Calu3 (cell line): ENCODE results near the gene NOL12. TPM values are rescaled to one million over a fixed set of nuclear protein-coding genes. Genes with fewer than 3 reads are reported as not detected.
A peak's percentile ranks its signal among the peaks of the same experiment; 100 is the strongest.
"Not testable (repeated sequence)": the region's sequence is repeated elsewhere in the genome, so short reads cannot be mapped to it uniquely, and the experiment has no call there.

Experiments
- BruUV-seq: library from RNA; stranded (reverse); fragments of 400-500 nt; replicated peaks from 2 replicates; lab custom pipeline; 2021; lab: Mats Ljungman, UMichigan
- CTCF ChIA-PET: fragments of 300-600 bp; sonication (Branson Sonifier 250); formaldehyde crosslinking; loops from one replicate; lab custom pipeline; 2022; ENCODE audit warnings: antibody characterized with exemption; lab: Charles Lee
- DNase-seq: peaks from one replicate; pipeline ENCODE4 v3.0.0; 2022
- H3K27ac Mint-ChIP-seq: one replicate; pipeline ENCODE4 v1.8.0; 2022; ENCODE audit warnings: mixed read lengths; ENCODE audit not compliant: unreplicated experiment
- H3K27me3 Mint-ChIP-seq: one replicate; pipeline ENCODE4 v1.8.0; 2022; ENCODE audit warnings: mixed read lengths; ENCODE audit not compliant: unreplicated experiment
- H3K36me3 Mint-ChIP-seq: one replicate; pipeline ENCODE4 v1.8.0; 2022; ENCODE audit warnings: mild to moderate bottlenecking, moderate library complexity, mixed read lengths; ENCODE audit not compliant: insufficient read depth, unreplicated experiment
- H3K4me1 Mint-ChIP-seq: one replicate; pipeline ENCODE4 v1.8.0; 2022; ENCODE audit warnings: mild to moderate bottlenecking, low read depth, mixed read lengths; ENCODE audit not compliant: unreplicated experiment
- H3K4me3 Mint-ChIP-seq: one replicate; pipeline ENCODE4 v1.8.0; 2022; ENCODE audit warnings: mild to moderate bottlenecking, low read depth, moderate library complexity, mixed read lengths; ENCODE audit not compliant: unreplicated experiment
- H3K9me3 Mint-ChIP-seq: one replicate; pipeline ENCODE4 v1.8.0; 2022; ENCODE audit warnings: low read depth, mixed read lengths; ENCODE audit not compliant: unreplicated experiment
- intact Hi-C: fragments of 100-400 bp; cut with micrococcal nuclease; formaldehyde crosslinking; loops from one replicate; pipeline ENCODE4 v1.10.0; 2022; ENCODE audit not compliant: unreplicated experiment
- total RNA-seq: library from RNA; stranded (reverse); gene quantifications from 2 replicates; pipeline ENCODE4 v1.2.3, GENCODE V29; 2022
- TF ChIP-seq, protein P1 (sequence below): fragments of 200-600 bp; IDR thresholded peaks from one replicate; pipeline ENCODE4 v1.8.0; 2022; ENCODE audit warnings: antibody characterized with exemption; ENCODE audit not compliant: unreplicated experiment

Gene NOL12
- total RNA-seq, 1 experiment from 2014 or later = 26.8 TPM

DNA sequence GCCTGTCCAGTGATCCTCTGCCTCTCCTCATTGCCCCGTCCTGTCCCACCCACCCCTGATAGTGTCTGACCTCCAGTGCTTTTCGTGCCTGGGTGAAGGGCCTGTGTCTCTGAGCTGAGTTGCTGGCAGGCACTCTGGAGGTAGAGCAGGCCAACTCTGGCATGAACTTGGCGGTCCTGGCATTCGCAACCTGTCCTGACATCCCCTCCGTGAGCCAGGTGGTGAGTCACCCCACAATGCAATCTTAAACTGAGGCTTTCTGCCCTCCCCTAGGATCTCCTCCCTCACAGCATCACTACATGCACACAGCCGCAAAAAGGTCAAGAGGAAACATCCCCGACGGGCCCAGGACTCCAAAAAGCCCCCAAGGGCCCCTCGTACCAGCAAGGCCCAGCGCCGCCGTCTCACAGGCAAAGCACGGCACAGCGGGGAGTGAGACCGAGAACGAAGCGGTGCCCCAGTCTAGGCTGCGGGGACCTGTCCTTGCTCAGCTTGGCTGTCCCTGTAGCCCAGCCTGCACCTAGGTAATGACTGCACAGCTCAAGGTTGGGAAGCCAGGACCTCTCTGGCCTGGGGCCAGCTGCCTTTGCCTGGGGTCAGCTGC is 4.9 kb downstream of the NOL12 start:
- Mint-ChIP-seq H3K36me3 (peaks cover 58% of the 10 kb centered on the region), H3K4me1 (peaks cover 37% of the 10 kb centered on the region), H3K4me3 (no peak overlapping the region), H3K27me3 (no peaks in the 10 kb centered on the region), H3K27ac (no peak overlapping the region), H3K9me3 (no peaks in the 10 kb centered on the region)
- CTCF ChIA-PET = no interaction called here
- TF ChIP-seq, protein P1, sequence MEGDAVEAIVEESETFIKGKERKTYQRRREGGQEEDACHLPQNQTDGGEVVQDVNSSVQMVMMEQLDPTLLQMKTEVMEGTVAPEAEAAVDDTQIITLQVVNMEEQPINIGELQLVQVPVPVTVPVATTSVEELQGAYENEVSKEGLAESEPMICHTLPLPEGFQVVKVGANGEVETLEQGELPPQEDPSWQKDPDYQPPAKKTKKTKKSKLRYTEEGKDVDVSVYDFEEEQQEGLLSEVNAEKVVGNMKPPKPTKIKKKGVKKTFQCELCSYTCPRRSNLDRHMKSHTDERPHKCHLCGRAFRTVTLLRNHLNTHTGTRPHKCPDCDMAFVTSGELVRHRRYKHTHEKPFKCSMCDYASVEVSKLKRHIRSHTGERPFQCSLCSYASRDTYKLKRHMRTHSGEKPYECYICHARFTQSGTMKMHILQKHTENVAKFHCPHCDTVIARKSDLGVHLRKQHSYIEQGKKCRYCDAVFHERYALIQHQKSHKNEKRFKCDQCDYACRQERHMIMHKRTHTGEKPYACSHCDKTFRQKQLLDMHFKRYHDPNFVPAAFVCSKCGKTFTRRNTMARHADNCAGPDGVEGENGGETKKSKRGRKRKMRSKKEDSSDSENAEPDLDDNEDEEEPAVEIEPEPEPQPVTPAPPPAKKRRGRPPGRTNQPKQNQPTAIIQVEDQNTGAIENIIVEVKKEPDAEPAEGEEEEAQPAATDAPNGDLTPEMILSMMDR = no peak
- intact Hi-C loops = no loop called here
- no TSS peak for BruUV-seq
- DNase-seq = no peak

DNA sequence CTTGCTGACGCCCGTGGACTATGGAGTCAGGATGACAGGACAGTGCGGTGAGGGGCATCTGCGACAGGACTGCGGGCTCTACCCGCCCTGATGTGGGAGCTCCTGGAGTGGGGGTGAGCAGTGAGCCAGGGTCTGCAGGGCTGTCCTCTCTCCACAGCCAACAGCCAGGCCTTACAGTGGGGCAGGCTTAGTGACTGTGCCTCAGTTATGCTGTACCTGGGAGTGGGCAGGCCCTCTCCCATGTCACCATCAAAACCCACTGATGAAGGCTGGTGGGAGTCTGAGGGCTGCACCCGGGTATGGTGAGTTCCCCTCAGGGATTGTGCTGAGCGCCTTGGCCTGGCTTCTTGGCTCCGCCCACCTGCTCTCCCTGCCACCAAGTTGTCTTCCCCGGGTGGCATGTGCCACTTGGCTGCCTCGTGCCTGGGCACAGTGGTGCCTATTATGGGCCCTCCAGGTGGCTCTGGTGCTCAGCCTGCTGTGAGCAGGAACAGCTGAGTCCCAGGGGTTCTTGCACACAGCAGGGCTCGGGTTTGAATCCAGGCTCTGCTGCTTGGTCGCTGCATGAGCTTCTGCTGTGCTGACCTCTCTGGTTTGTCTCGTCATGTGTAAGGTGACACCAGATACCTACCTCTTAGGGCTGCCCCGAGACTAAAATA is 6.6 kb downstream of the NOL12 start:
- H3K4me1 Mint-ChIP-seq = peaks cover 19% of the 10 kb centered on the region
- no peak for DNase-seq
- no peak overlapping the region for H3K4me3 Mint-ChIP-seq
- TF ChIP-seq, protein P1 = no peak
- intact Hi-C loops = no loop called here
- CTCF ChIA-PET = interaction anchor here (0.6 to 0.7 kb wide), 2 partner anchors 16 to 43 kb away, joined by 3 to 4 read pairs; no protein-coding TSS in a partner anchor
- no peak overlapping the region for H3K27ac Mint-ChIP-seq
- BruUV-seq = no TSS peak
- H3K36me3 Mint-ChIP-seq = peaks cover 55% of the 10 kb centered on the region
- H3K27me3 Mint-ChIP-seq = no peaks in the 10 kb centered on the region
- H3K9me3 Mint-ChIP-seq = no peaks in the 10 kb centered on the region

DNA sequence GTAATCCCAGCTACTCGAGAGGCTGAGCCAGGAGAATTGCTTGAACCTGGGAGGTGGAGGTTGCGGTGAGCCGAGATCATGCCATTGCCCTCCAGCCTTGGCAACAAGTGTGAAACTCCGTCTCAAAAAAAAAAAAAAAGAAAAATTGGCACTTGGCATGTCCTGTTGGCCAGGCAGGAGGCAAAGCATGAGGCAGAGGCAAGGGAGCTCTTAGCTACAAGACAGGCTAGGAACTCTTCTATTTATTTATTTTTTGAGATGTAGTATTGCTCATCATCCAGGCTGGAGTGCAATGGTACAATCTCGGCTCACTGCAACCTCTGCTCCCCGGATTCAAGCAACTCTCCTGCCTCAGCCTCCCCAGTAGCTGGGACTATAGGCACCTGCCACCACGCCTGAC is 8.0 kb downstream of the NOL12 start:
- peaks cover 44% of the 10 kb centered on the region for H3K36me3 Mint-ChIP-seq
- H3K4me1 Mint-ChIP-seq, BruUV-seq, H3K4me3 Mint-ChIP-seq, DNase-seq, intact Hi-C loops, H3K27ac Mint-ChIP-seq, H3K27me3 Mint-ChIP-seq, H3K9me3 Mint-ChIP-seq, CTCF ChIA-PET: not testable (repeated sequence)

DNA sequence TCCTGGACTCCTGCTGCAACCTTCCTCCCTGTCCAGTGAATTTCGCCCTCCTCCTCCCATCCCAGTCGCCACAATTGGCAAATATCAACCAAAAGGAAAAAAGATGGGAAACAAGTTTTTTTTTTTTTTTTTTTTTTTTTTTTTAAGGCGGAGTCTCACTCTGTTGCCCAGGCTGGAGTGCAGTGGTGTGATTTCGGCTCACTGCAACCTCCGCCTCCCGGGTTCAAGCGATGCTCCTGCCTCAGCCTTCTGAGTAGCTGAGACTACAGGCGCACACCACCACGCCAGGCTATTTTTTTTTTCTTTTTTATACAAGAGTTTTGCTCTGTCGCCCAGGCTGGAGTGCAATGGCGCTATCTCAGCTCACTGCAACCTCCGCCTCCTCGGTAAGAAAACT is 10.1 kb downstream of the NOL12 start:
- H3K9me3 Mint-ChIP-seq, BruUV-seq, H3K27ac Mint-ChIP-seq, H3K27me3 Mint-ChIP-seq, H3K4me1 Mint-ChIP-seq, DNase-seq: not testable (repeated sequence)
- intact Hi-C loops = loop anchor here (5.0 kb wide), 1 partner anchor 36 kb away; no protein-coding TSS in a partner anchor
- peak overlapping the region; percentile 9 for H3K4me3 Mint-ChIP-seq
- H3K36me3 Mint-ChIP-seq = peaks cover 24% of the 10 kb centered on the region
- CTCF ChIA-PET = interaction anchor here (0.7 to 1.2 kb wide), 3 partner anchors 10 to 57 kb away, joined by 3 read pairs; partner anchors contain the start of genes NOL12 and SH3BP1

DNA sequence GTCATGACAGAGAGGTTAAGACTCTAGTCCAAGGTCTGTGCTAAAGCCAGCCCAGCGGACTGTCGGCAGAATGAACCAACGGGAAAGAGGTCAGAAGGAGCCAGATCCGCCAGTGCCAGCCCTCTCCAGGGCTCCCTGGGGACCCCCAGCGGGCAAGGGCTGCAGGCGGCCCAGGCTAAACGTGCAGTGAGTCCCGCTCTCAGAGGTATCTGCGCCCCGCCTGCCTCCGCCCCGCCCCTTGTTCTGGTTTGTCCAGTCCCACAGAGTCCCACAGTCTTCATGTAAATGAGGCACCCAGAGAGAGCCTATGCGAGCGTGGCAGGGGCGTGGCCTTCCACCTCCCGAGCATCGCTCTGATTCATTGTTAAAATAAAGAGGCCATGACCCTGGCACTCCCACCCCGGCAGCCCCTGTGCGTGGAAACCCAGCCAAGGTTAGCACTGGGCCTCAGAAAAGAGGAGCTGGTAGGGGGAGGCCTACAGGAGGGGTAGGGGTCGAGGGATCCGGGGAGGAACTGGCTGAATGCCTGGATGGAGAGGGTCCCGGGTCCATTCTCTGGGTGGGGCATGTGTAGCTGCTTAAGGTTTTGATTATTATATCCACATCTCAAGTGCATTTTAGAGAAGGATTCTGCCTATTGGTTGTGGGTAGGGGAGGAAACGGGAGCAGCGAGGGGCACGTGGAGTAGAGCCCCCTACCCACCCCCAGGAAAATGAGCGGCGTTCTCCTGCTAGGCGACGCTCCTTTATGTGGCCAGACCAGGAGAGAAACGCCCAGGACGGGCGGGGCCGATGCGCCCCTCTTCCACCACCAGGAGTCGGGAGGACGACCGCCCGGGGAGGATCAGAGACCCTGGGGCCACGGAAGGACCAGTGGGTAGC is 10.8 kb downstream of the NOL12 start, which contains the start of gene TRIOBP:
TSS of gene TRIOBP (plus strand) at position 392 of the 881 bp plus-strand sequence. CDS start 4,318 bp downstream, outside the sequence.
- H3K4me1 Mint-ChIP-seq = no peaks in the 10 kb centered on the region
- intact Hi-C loops = loop anchor here (5.0 kb wide), 1 partner anchor 35 kb away; no protein-coding TSS in a partner anchor
- H3K27ac Mint-ChIP-seq = peak within 1 kb of the TSS; percentile 33
- DNase-seq = peak; percentile 88
- BruUV-seq = no TSS peak
- TF ChIP-seq, protein P1 = peak; percentile 47
- H3K36me3 Mint-ChIP-seq = peaks cover 22% of the 10 kb centered on the region
- H3K9me3 Mint-ChIP-seq = no peaks in the 10 kb centered on the region
- CTCF ChIA-PET = interaction anchor here (0.7 to 1.2 kb wide), 4 partner anchors 11 to 89 kb away, joined by 3 to 4 read pairs (median 3); partner anchors contain the start of genes GGA1, NOL12 and SH3BP1
- H3K27me3 Mint-ChIP-seq = no peaks in the 10 kb centered on the region
- peak within 1 kb of the TSS; percentile 9 for H3K4me3 Mint-ChIP-seq
